Activated CD4-positive, CD25-positive, alpha-beta regulatory T cell treated with anti-CD3 and anti-CD28 coated beads, Interleukin-2, amount 50 U/mL, for 72 hours (primary cell): ENCODE measurements around the gene ZNF689.
"Not testable (repeated sequence)": the region's sequence is repeated elsewhere in the genome, so short reads cannot be mapped to it uniquely, and the experiment has no call there.

Experiments used
- DNase-seq: peaks from one replicate; pipeline ENCODE4 v3.0.0; 2021

ZNF689 gene

GRCh38 chr16:30590869-30591268 is 19.3 kb downstream of the ZNF689 start:
- not testable (repeated sequence) for DNase-seq

GRCh38 chr16:30589582-30589981 is 20.6 kb downstream of the ZNF689 start:
- DNase-seq: not testable (repeated sequence)

DNA sequence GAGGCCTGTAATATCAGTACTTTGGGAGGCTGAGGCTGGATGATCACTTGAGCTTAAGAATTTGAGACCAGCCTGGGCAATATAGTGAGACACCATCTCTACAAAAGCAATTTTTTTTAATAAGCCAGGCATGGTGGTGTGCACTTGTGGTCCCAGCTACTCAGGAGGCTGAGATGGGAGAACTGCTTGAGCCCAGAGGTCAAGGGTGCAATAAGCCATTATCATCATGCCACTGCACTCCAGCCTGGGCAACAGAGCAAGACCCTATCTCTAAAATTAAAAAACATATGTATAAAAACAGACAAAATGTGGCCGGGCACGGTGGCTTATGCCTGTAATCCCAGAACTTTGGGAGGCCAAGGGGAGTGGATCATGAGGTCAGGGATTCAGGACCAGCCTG is 21.5 kb downstream of the ZNF689 start:
- DNase-seq: no peak

DNA sequence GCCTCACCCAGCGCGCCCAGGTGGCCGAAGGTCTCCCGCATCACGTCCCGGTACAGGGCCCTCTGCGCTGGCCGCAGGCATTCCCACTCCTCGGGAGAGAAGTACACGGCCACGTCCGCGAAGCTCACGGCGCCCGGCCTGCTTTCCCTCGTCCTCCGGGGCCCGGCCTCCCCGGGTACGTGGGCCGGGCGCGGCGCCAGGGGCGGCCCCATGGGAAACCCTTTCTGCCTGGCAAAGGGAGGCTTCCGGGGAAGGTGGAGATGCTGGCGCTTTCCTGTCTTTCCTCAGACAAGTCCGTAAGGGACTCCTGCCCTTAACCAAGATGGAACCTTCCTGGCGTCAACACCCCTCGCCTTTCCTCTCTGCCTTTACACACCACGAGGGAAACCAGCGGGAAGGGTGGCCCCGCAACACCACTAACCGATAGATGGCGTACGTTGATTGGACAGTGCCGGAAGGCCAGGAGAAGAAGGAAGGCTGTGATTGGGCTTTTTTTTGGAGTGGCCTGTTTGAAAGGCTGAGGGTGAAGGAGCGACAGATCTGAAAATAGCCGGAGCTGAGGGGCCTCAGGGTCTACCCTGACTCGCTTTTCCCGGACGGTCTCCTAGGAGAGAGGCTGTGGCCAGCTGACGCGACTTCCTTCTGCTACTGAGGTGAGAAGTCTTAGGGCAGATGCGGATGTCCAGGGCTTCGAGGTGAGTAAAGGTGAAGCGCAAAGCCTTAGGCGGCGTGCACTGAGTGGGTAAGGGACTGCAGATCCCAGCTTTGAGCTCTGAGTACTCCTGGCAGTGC is 24.6 kb downstream of the ZNF689 start, which contains the start of gene ZNF785:
Gene ZNF785 (minus strand): TSS at position 298 of the 792 bp plus-strand sequence. CDS start 86 bp downstream, at position 212.
- DNase-seq: peak; percentile 82

DNA sequence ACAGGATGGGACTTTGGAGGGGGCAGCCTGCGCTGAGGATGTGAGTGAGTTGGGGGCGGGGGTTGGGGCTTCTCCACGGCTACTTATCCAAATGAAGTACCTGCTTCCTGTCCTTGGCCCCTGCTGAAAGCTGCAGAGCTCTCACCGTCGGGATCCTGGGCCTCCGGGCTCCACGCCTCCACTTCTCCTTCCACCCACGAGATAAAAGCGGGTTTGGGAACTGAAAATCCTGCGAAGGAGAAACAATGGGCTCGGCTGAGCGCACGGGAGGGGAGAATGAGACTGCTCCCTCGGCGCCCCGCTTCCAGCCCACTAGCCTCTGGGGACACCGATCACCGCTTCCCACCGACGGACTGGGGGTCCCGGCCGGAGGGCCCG is 25.2 kb downstream of the ZNF689 start:
- DNase-seq: no peak

- DNase-seq: no peak
Measured at GRCh38 chr16:30582611-30583340, 27.4 kb downstream of the ZNF689 start.

DNA sequence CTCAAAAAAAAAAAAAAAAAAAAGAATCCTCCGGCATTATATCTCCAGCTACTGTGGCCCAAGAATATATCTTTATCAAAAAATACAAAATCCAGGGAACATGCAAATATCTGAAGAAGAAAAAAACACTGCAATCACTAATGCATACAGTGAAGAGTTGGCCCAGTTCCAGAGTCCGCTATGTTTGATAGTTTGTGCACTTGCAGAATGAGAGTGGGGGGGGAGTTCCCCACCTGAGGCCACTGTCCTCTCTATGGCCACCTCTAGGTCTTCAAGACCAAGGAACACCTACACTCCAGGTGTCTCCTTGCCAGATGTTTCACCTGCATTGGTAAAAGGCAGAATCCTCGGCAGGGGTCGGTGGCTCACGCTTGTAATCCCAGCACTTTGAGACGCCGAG is 28.7 kb downstream of the ZNF689 start:
- DNase-seq: no peak

GRCh38 chr16:30574678-30575077 is 35.5 kb downstream of the ZNF689 start:
- DNase-seq: no peak

DNA sequence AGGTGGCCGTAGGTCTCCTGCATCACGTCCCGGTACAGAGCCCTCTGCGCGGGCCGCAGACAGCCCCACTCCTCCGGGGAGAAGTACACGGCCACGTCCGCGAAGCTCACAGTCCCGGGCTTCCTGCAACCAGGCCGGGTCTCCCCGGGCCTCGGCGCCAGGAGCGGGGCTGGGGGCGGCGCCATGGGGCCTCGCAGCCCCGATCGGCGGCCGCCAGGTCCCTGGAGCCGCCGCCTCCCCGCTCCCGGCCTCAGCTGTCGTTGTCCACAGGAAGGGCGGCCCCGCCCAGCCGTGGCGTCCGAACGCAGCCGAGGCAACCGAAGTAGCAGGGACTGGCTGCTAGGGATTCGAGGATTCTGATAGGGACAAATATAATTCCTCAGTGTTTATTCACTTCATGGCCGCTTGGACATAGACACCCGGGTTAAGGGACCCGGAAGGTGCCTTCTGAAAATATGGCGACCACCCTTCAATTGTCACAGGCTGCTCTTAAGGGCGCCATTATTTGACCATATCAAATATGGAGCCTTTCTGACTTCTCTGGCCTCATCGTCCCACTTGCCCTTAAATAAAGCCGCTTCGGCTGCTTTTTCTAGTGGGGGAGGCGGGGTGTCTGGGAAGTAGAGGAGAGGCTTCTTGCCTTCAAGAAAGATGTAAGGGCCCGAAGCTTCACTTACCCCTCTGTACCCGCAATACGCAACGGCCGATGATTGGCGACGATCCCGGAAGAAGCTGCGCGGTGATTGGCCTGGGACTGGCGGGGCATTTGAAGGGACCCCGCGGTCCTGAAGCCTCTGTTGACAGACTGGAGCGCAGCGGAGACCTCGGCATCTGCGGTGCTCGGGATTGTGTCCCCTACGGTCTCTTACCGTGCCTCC is 38.5 kb downstream of the ZNF689 start, which contains the start of gene ZNF688:
Gene ZNF688 (minus strand): TSS at position 270 of the 878 bp plus-strand sequence. CDS start 85 bp downstream, at position 185.
- DNase-seq: peak; percentile 80

DNA sequence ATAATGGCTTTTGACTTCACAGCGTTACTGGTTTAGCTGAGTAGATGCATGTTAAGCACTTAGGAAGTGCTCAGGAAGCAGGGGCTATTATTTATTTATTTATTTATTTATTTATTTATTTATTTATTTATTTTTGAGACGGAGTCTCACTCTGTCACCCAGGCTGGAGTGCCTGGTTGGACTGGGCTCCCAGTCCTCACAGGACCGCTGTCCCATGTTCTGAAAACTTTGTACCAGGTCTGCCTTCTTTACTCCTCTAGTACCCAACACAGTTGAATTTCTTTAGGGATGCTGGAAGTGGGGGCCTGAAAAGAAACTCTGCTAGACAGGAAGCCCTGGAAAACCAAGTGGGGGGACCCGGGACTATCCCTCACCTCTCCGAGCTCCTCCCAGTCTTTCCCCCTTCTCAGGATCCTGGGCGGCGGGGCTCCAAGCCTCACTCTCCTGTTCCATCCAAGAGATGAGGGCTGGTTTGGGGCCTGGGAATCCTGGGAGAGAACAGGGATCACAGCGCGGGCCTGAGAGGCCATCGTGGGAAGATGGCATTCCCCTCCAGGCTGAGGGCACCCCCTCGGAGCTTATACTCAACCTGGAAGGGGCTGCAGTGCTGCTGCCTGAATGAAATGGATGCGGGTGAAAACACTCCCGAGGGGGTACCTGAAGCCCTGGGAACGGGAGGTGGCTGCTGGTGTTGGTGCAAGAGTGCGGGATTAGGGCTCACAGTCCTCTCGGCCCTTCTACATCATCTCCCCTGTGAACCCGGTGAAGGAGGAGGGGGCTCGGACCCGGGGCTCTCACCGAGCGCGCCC is 39.3 kb downstream of the ZNF689 start:
- DNase-seq: no peak

- no peak for DNase-seq
Measured at GRCh38 chr16:30569746-30570635, 40.2 kb downstream of the ZNF689 start.

DNA sequence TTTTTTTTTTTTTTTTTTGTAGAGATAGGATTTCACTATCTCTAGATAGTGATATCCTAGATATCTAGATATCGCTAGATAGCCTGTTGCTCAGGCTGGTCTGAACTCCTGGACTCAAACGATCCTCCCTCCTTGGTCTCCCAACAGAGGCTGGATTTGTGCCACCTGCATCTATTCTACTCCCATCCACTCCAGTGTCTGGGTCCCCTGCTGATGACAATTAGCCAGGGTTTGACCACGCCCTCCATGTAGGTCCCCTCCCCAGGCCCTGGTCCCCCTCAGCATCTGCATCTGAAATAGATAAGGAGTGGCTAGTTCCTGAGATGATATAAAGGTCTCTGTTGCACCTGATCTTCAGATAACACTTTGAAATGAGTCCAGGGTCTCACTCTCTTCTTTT is 40.9 kb downstream of the ZNF689 start:
- DNase-seq: no peak

DNA sequence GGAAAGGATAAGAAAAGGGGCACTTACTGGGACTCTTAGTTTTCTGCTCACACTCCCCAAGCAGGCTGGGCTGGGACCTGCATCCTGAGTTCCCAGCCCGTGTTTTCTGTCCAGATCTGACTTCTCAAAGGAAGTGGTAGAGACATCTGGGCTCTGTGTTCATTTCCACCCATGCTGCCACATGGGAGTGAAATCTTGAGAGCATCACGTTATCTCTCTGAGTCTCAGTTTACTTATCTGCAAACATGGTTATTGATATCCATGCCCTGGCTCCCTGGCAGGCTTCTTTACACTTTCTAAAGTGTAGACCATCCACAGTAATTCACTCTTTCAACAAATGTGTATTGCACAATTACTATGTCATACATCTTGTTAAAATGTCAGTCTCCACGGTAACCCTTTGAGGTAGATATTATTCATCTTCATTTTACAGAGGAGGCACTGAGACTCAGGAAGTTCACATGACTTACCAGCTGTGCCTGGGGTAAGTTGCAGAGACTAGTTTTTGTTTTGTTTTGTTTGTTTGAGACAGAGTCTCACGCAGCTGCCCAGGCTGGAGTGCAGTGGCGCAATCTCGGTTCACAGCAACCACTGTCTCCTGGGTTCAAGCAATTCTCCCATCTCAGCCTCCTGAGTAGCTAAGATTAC is 42.1 kb downstream of the ZNF689 start:
- no peak for DNase-seq

- DNase-seq: peak; percentile 45
Measured at GRCh38 chr16:30567160-30567990, 42.8 kb downstream of the ZNF689 start.

GRCh38 chr16:30566531-30566930 is 43.7 kb downstream of the ZNF689 start:
- no peak for DNase-seq

DNA sequence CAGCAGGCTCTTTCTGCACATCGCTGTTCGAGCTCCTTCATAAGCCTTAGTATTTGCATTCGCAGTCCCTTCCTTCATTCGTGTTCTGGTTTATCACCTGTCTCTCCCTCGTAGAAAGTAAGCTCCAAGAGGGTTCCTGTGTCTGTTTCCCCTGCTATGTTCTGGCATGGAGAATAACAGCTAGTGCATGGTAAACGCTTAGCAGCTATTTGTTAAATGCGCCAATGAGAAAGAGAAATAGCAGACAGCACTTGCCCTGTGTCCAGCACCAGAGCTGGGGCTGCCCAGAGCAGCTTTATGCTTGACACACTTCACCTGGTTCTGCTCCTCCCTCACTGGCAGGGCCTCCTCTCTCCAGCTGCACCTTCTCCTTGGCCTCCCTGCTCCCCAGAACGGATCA is 44.2 kb downstream of the ZNF689 start:
- no peak for DNase-seq

DNA sequence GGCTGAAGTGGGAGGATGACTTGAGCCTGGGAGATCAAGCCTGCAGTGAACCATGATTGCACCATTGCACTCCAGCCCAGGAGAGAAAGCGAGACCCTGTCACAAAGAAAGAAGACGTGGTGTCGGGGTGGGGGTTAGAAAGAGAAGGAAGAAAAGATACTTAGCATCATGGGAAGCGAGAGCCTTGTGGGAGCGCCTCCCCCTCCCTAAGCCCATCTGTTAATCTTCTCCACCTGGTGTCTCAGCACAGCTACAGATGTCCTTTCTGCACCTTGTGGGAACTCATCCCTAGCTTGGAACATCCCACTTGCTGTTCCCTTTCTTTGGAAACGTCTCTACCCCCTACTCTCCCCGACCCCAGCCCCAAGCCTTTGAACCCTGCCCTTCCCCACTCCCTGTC is 44.7 kb downstream of the ZNF689 start:
- no peak for DNase-seq

- DNase-seq: no peak
Measured at GRCh38 chr16:30562021-30562420, 48.2 kb downstream of the ZNF689 start.

DNA sequence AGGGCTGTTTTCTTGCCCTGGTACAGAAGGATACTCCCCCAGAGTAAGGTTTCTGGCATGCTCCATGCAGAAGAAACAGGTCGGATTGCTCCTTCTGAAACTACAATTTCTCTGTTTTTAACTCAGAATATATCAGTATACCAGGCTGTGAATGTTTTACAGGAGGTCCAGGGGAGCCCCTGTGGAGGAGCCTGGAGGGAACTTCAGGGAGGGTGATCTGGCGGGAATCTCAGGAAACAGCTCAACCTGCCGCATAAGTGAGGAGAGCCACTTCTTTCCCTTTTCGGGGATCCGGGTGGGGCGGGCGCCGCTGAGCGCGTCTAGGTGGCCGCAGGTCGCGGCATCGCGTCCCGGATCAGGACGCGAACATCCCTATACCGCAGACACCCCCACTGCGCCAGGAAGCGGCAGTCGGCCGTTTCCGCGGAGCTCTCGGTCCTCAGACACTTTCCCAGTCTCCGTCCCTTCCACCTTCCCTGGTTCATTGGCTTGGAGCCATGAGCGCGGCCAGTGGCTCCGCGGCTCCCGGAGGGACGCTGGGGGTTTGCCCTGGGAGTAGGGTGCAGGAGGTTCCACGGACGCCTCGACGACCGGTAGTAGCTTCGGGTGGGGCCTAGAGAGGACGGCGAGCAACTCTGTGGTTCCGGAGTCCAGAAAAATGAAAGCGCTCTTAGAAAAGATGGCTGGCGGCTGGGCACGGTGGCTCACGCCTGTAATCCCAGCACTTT is 48.9 kb downstream of the ZNF689 start:
- peak; percentile 44 for DNase-seq
